Smooth muscle cell (in vitro differentiated cells): Measurements from ENCODE around the gene TSHZ2. TPM values are rescaled to one million over a fixed set of nuclear protein-coding genes. Genes with fewer than 3 reads are reported as not detected.

ENCODE experiments used
- DNase-seq: peaks from one replicate; lab custom pipeline; 2025; ENCODE audit not compliant: unreplicated experiment; lab: John Stamatoyannopoulos, UW
- H2AFZ ChIP-seq: fragments of 200-600 bp; sonication (generic); 2 replicates; pipeline ENCODE4 v1.6.0; 2016; ENCODE audit warnings: antibody characterized with exemption, low read depth, mild to moderate bottlenecking
- H3F3A ChIP-seq: fragments of 200-600 bp; sonication (generic); 2 replicates; pipeline ENCODE4 v1.6.0; 2017; ENCODE audit warnings: antibody characterized with exemption, low read depth
- H3K27ac ChIP-seq: fragments of 200-600 bp; sonication (generic); 2 replicates; pipeline ENCODE4 v1.5.1; 2016; ENCODE audit warnings: low read depth, mild to moderate bottlenecking
- H3K27me3 ChIP-seq: fragments of 200-600 bp; sonication (generic); 2 replicates; pipeline ENCODE4 v1.6.1; 2016; ENCODE audit warnings: low read depth, mild to moderate bottlenecking
- H3K36me3 ChIP-seq: fragments of 200-600 bp; sonication (generic); 2 replicates; pipeline ENCODE4 v1.5.1; 2016; ENCODE audit warnings: low read depth
- H3K4me1 ChIP-seq: fragments of 200-600 bp; sonication (generic); 2 replicates; pipeline ENCODE4 v1.5.1; 2016; ENCODE audit warnings: low read depth
- H3K4me2 ChIP-seq: fragments of 200-600 bp; sonication (generic); 2 replicates; pipeline ENCODE4 v1.6.0; 2016; ENCODE audit warnings: mild to moderate bottlenecking
- H3K4me3 ChIP-seq: fragments of 200-600 bp; sonication (generic); 2 replicates; pipeline ENCODE4 v1.5.1; 2016; ENCODE audit warnings: mild to moderate bottlenecking
- H3K79me2 ChIP-seq: fragments of 200-600 bp; sonication (generic); 2 replicates; pipeline ENCODE4 v1.6.0; 2016; ENCODE audit warnings: low read depth, mild to moderate bottlenecking
- H3K9ac ChIP-seq: fragments of 200-600 bp; sonication (generic); 2 replicates; pipeline ENCODE4 v1.6.0; 2016; ENCODE audit warnings: low read depth
- H3K9me3 ChIP-seq: fragments of 200-600 bp; sonication (generic); replicated peaks from 2 replicates; pipeline ENCODE4 v1.5.1; 2016; ENCODE audit warnings: low read depth
- H4K20me1 ChIP-seq: fragments of 200-600 bp; sonication (generic); 2 replicates; pipeline ENCODE4 v1.6.0; 2016; ENCODE audit warnings: low read depth
- CTCF ChIP-seq: fragments of 200-600 bp; sonication (generic); IDR thresholded peaks from 2 replicates; pipeline ENCODE4 v1.5.1; 2017; ENCODE audit warnings: borderline replicate concordance, mild to moderate bottlenecking, antibody characterized with exemption; ENCODE audit not compliant: insufficient read depth, poor library complexity, severe bottlenecking
- WGBS: methylation state at CpG from one replicate; pipeline ENCODE4 v1.1.7; 2016; ENCODE audit warnings: low lambda C conversion rate; 5-methylcytosine and 5-hydroxymethylcytosine counted together
- polyA plus RNA-seq: library from polyadenylated mRNA; unstranded; fragments of >200 nt; fragmentation: Nextera tagmentation; extraction: Ambion mirVana; gene quantifications from 2 replicates; pipeline ENCODE4 v1.2.1, GENCODE V29; 2016
- total RNA-seq: library from RNA; depleted of rRNA; stranded (reverse); fragments of >200 nt; gene quantifications from 2 replicates; pipeline ENCODE4 v1.2.3, GENCODE V29; 2014

Gene TSHZ2
- total and polyA plus RNA-seq, 2 experiments from 2014 or later = 4.8 to 6.6 TPM

GRCh38 chr20:53448875-53449274, 476.7 kb downstream of the TSHZ2 start:
- Histone ChIP-seq H4K20me1 (no peaks in the 10 kb centered on the region), H3K4me3 (no peak overlapping the region), H3K27me3 (no peaks in the 10 kb centered on the region), H3K4me2 (no peak overlapping the region), H3K27ac (no peak overlapping the region), H3K9ac (no peak overlapping the region), H3K36me3 (no peaks in the 10 kb centered on the region), H3K4me1 (peaks cover 13% of the 10 kb centered on the region), H3K9me3 (no peaks in the 10 kb centered on the region), H3K79me2 (no peaks in the 10 kb centered on the region), H2AFZ (no peak overlapping the region), H3F3A (no peaks in the 10 kb centered on the region)
- no peak for DNase-seq
- no peak for TF ChIP-seq CTCF

- Histone ChIP-seq H3K27me3 (no peaks in the 10 kb centered on the region), H3K9ac (no peak overlapping the region), H3K27ac (no peak overlapping the region), H3K9me3 (no peaks in the 10 kb centered on the region), H3K4me3 (no peak overlapping the region), H3K79me2 (no peaks in the 10 kb centered on the region), H2AFZ (no peak overlapping the region), H3K36me3 (no peaks in the 10 kb centered on the region), H3K4me1 (no peaks in the 10 kb centered on the region), H3F3A (no peaks in the 10 kb centered on the region), H3K4me2 (no peak overlapping the region), H4K20me1 (no peaks in the 10 kb centered on the region)
- 95% methylated on average over 4 of the region's 4 CpGs for WGBS
- DNase-seq = no peak
- no peak for TF ChIP-seq CTCF
Measured at GRCh38 chr20:53453076-53453475, 480.9 kb downstream of the TSHZ2 start.

- TF ChIP-seq CTCF = no peak
- Histone ChIP-seq H3K4me3 (no peak overlapping the region), H3K27me3 (no peaks in the 10 kb centered on the region), H3K9ac (no peak overlapping the region), H3K4me2 (no peak overlapping the region), H3K9me3 (no peaks in the 10 kb centered on the region), H3K79me2 (no peaks in the 10 kb centered on the region), H3F3A (no peaks in the 10 kb centered on the region), H2AFZ (no peak overlapping the region), H3K36me3 (no peaks in the 10 kb centered on the region), H4K20me1 (no peaks in the 10 kb centered on the region), H3K27ac (no peak overlapping the region), H3K4me1 (no peaks in the 10 kb centered on the region)
- no peak for DNase-seq
- WGBS = 86% methylated on average over 6 of the region's 6 CpGs
Measured at GRCh38 chr20:53454675-53455276, 482.6 kb downstream of the TSHZ2 start.
